ENCODE results near the gene PGS1.

The PGS1 gene

GRCh38 chr17:78473951-78474613, 95.6 kb downstream of the PGS1 start:
- DNase-seq (ENCODE audit: low read depth): no peak

All from T follicular helper cell (primary cell).